ENCODE measurements around the gene MAP2K3. TPM values are rescaled to one million over a fixed set of nuclear protein-coding genes. Genes with fewer than 3 reads are reported as not detected.

MAP2K3 gene
- polyA plus RNA-seq, 3 donors = 107 to 166 (median 164) TPM

DNA sequence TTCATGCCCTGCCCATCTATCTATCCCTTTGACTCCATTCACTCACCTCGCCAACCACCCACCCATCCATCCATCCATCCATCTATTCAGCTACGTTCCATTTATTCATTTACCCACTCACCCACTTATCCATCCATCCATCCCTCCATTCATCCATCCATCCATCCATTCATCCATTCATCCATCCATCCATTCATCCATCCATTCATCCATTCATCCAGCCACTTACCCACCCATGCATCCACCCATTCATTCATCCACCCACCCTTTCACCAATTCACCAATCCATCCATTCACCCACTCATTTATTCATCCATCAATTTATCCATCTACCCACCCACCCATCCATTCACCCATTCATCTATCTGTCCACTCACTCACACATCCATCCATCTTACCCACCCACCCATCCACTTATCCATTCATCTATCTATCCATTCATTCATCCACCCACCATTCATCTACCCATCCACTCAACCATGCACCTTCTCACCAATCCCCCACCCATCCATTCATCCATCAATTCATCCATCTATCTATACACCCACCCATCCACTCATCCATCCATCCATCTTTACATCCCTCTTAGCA lies 72.1 kb downstream of the MAP2K3 start:
- no peak overlapping the region for H3K9ac ChIP-seq (ENCODE audit: insufficient read depth, low read length, poor library complexity, severe bottlenecking)
- peaks cover 4 to 13% (median 5%) of the 10 kb centered on the region in 3 donors for H3K27me3 Mint-ChIP-seq (ENCODE audit: low read depth in 3 of 3)
- H3K9me3 Mint-ChIP-seq = peaks cover 0 to 2% (median 0%) of the 10 kb centered on the region in 7 donors
- no peaks in the 10 kb centered on the region for H3K9me3 ChIP-seq (replicated peaks in 1 of 2; ENCODE audit: control insufficient read depth in 1 of 2, insufficient read depth in 1 of 2, low read length in 2 of 2)
- WGBS (ENCODE audit: insufficient coverage) = 92% methylated on average over 2 of the region's 2 CpGs
- no peak overlapping the region for H3K27ac ChIP-seq (ENCODE audit: low read depth in 1 of 2, low read length in 2 of 2)
- H3K4me3 Mint-ChIP-seq = no peak overlapping the region
- no peak overlapping the region for H2AFZ ChIP-seq (ENCODE audit: insufficient read depth, low read depth, low read length, poor library complexity, severe bottlenecking)
- no peaks in the 10 kb centered on the region for H4K20me1 ChIP-seq (ENCODE audit: insufficient read depth, low read length)
- H3K27me3 ChIP-seq (ENCODE audit: control insufficient read depth in 2 of 2, insufficient read depth in 2 of 2, low read length in 2 of 2) = no peaks in the 10 kb centered on the region
- TF ChIP-seq, protein P1, sequence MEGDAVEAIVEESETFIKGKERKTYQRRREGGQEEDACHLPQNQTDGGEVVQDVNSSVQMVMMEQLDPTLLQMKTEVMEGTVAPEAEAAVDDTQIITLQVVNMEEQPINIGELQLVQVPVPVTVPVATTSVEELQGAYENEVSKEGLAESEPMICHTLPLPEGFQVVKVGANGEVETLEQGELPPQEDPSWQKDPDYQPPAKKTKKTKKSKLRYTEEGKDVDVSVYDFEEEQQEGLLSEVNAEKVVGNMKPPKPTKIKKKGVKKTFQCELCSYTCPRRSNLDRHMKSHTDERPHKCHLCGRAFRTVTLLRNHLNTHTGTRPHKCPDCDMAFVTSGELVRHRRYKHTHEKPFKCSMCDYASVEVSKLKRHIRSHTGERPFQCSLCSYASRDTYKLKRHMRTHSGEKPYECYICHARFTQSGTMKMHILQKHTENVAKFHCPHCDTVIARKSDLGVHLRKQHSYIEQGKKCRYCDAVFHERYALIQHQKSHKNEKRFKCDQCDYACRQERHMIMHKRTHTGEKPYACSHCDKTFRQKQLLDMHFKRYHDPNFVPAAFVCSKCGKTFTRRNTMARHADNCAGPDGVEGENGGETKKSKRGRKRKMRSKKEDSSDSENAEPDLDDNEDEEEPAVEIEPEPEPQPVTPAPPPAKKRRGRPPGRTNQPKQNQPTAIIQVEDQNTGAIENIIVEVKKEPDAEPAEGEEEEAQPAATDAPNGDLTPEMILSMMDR (IDR thresholded peaks at IDR 0.05) = no peak
- intact Hi-C loops (cut with micrococcal nuclease) = no loop called here
- DNase-seq = no peak
- H3K36me3 ChIP-seq (replicated peaks in 1 of 2; ENCODE audit: control insufficient read depth in 1 of 2, insufficient read depth in 2 of 2, low read length in 2 of 2) = no peaks in the 10 kb centered on the region
- no peak overlapping the region for H3K4me2 ChIP-seq (replicated peaks; ENCODE audit: extremely low read depth, low read length, poor library complexity, severe bottlenecking)
- no peak overlapping the region for H3K4me3 ChIP-seq (replicated peaks in 1 of 3; ENCODE audit: low read depth in 2 of 3, low read length in 3 of 3)
- H3K79me2 ChIP-seq (ENCODE audit: insufficient read depth, low read length) = no peaks in the 10 kb centered on the region
- H3K36me3 Mint-ChIP-seq = no peaks in the 10 kb centered on the region
- peaks cover 7% of the 10 kb centered on the region for H3K4me1 Mint-ChIP-seq
- H3K4me1 ChIP-seq (ENCODE audit: control insufficient read depth in 1 of 2, insufficient read depth in 2 of 2, low read length in 2 of 2) = no peaks in the 10 kb centered on the region
- no peak overlapping the region for H3K27ac Mint-ChIP-seq

DNA sequence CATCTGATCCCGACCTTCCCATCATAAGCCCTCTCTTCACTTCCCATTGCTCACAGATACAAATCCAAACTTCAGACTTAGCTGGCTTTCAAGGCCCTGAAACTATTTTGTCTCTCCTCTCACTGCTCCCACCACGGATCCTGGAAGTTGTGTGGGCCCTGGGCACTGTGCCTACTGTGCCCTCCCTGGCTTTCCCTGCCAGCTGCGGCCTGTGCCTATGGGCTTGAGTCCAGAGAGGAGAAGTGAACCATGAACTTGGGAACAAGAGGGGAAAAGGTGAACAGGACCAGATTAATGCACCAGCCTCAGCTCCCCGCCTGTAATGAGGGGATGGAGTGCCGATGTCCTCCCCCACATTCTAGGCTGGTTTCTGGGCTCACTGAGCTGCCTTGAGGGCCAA lies 72.8 kb downstream of the MAP2K3 start:
- no peaks in the 10 kb centered on the region for H3K9me3 ChIP-seq (replicated peaks in 1 of 2; ENCODE audit: control insufficient read depth in 1 of 2, insufficient read depth in 1 of 2, low read length in 2 of 2)
- no peak overlapping the region for H3K4me3 ChIP-seq (replicated peaks in 1 of 3; ENCODE audit: low read depth in 2 of 3, low read length in 3 of 3)
- no peak for DNase-seq
- no peak overlapping the region for H3K27ac ChIP-seq (ENCODE audit: low read depth in 1 of 2, low read length in 2 of 2)
- no peak overlapping the region for H2AFZ ChIP-seq (ENCODE audit: insufficient read depth, low read depth, low read length, poor library complexity, severe bottlenecking)
- H3K4me1 Mint-ChIP-seq = peaks cover 7% of the 10 kb centered on the region
- no peaks in the 10 kb centered on the region for H3K4me1 ChIP-seq (ENCODE audit: control insufficient read depth in 1 of 2, insufficient read depth in 2 of 2, low read length in 2 of 2)
- TF ChIP-seq, protein P1 (IDR thresholded peaks at IDR 0.05) = no peak
- H3K9me3 Mint-ChIP-seq = peaks cover 0 to 2% (median 0%) of the 10 kb centered on the region in 7 donors
- no peak overlapping the region for H3K4me2 ChIP-seq (replicated peaks; ENCODE audit: extremely low read depth, low read length, poor library complexity, severe bottlenecking)
- H3K36me3 ChIP-seq (replicated peaks in 1 of 2; ENCODE audit: control insufficient read depth in 1 of 2, insufficient read depth in 2 of 2, low read length in 2 of 2) = no peaks in the 10 kb centered on the region
- H3K27ac Mint-ChIP-seq = no peak overlapping the region
- H3K27me3 Mint-ChIP-seq (ENCODE audit: low read depth in 3 of 3) = peaks cover 4 to 10% (median 5%) of the 10 kb centered on the region in 3 donors
- H3K79me2 ChIP-seq (ENCODE audit: insufficient read depth, low read length) = no peaks in the 10 kb centered on the region
- intact Hi-C loops (cut with micrococcal nuclease) = no loop called here
- 92% methylated on average over 3 of the region's 5 CpGs for WGBS (ENCODE audit: insufficient coverage)
- no peaks in the 10 kb centered on the region for H3K36me3 Mint-ChIP-seq
- no peaks in the 10 kb centered on the region for H3K27me3 ChIP-seq (ENCODE audit: control insufficient read depth in 2 of 2, insufficient read depth in 2 of 2, low read length in 2 of 2)
- H3K4me3 Mint-ChIP-seq = no peak overlapping the region
- no peak overlapping the region for H3K9ac ChIP-seq (ENCODE audit: insufficient read depth, low read length, poor library complexity, severe bottlenecking)
- H4K20me1 ChIP-seq (ENCODE audit: insufficient read depth, low read length) = no peaks in the 10 kb centered on the region
